ENCODE results near the gene CTDP1. TPM values are rescaled to one million over a fixed set of nuclear protein-coding genes. Genes with fewer than 3 reads are reported as not detected.

CTDP1 gene
- total RNA-seq, 4 donors from 2014 or later = 16.7 to 25.3 (median 21.6) TPM

DNA sequence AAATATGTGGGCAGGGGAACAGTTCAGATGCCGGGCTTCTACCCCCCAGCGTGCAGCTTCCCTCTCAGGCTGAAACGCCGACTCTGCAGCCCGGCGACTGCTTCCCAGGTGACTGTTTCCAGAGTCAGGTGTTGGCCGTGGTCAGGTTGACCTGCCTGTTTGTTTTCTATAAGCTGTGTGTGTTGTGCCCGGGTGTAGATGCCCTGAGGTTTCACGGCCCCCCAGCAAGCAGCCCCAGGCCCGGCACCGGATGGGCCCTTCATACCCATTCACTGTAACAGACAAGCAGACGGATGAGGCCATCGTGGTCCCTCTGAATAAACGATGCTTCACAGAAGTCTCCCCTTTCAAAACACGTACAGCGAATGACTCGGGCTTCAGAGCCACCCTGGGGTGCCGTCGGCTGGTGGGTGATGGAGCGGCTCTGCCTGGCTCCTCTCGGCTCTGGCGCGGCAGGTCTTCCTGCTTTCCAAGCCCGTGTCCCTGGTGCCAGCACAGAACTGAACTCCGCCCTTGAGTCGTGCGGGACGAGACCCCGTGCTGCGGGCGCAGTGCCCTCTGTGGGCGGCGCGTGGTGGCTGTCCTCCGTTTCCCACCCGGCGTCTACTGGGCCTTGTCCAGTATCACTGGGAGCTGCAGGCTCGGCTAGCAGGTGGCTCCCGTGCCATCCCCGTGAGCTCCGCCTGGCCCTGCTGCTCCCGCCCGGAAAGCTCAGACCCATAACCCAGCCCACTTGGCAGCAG lies 103.1 kb downstream of the CTDP1 start:
- H3K4me3 ChIP-seq = no peak overlapping the region
- TF ChIP-seq POLR2AphosphoS5 (IDR thresholded peaks at IDR 0.05) (no peak), POLR2A (IDR thresholded peaks at IDR 0.05) (no peak), EP300 (IDR thresholded peaks at IDR 0.05) (no peak)
- TF ChIP-seq, protein P1, sequence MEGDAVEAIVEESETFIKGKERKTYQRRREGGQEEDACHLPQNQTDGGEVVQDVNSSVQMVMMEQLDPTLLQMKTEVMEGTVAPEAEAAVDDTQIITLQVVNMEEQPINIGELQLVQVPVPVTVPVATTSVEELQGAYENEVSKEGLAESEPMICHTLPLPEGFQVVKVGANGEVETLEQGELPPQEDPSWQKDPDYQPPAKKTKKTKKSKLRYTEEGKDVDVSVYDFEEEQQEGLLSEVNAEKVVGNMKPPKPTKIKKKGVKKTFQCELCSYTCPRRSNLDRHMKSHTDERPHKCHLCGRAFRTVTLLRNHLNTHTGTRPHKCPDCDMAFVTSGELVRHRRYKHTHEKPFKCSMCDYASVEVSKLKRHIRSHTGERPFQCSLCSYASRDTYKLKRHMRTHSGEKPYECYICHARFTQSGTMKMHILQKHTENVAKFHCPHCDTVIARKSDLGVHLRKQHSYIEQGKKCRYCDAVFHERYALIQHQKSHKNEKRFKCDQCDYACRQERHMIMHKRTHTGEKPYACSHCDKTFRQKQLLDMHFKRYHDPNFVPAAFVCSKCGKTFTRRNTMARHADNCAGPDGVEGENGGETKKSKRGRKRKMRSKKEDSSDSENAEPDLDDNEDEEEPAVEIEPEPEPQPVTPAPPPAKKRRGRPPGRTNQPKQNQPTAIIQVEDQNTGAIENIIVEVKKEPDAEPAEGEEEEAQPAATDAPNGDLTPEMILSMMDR (IDR thresholded peaks at IDR 0.05) = no peak
- 93 to 100% methylated on average over 3 to 5 of the region's 43 CpGs for WGBS, 2 donors (ENCODE audit: low coverage in 1 of 2)
- peaks cover 83% of the 10 kb centered on the region for H3K27me3 ChIP-seq
- H3K36me3 ChIP-seq = no peaks in the 10 kb centered on the region
- no peak for ATAC-seq
- H3K27ac ChIP-seq = no peak overlapping the region
- H3K9me3 ChIP-seq = no peaks in the 10 kb centered on the region
- H3K4me1 ChIP-seq = peaks cover 0 to 6% (median 1%) of the 10 kb centered on the region in 3 donors

DNA sequence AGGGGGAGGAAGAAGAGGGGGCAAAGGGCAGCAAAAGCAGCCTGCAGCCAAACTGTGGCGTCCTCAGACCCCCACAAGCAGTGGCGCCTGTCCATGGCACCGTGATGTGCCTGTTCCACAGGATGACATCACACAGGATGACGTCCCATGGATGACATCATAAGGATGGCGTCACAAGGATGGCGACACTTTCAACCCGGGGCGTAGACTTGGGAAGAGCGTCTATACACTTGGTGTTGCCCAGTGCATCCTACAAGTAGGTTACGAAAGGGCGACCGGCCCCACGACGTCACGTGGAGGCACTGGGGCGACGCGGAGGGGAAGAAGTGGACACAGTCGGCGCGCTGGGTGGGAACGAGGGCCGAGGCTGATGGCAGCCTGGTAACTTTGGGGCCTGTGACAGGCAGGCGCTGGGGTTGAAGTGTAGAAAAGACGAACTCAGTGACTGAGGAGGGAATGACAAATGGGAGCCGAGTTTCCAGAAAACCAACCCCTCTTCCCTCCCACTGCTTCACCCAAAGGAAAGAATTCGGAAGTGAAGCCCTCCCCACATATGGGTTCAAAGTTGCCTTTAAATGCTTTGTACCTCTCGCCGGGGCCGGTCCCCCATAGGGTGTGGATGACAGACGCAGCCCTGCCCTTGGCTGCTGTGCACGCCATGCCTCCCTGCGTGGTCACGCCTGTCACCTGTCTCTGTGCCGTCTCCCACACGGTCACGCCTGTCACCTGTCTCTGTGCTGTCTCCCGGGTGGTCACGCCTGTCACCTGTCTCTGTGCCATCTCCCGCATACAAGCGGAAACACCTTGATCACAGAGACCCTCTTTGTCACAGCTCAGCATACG lies 104.7 kb downstream of the CTDP1 start:
- H3K9me3 ChIP-seq = no peaks in the 10 kb centered on the region
- H3K27ac ChIP-seq = no peak overlapping the region
- peaks cover 0 to 15% (median 7%) of the 10 kb centered on the region in 3 donors for H3K4me1 ChIP-seq
- H3K27me3 ChIP-seq = peaks cover 88% of the 10 kb centered on the region
- H3K36me3 ChIP-seq = no peaks in the 10 kb centered on the region
- no peak for ATAC-seq
- WGBS, 2 donors (ENCODE audit: low coverage in 1 of 2) = 78 to 83% methylated on average over 8 to 25 of the region's 42 CpGs
- no peak overlapping the region for H3K4me3 ChIP-seq
- TF ChIP-seq EP300 (IDR thresholded peaks at IDR 0.05) = no peak

DNA sequence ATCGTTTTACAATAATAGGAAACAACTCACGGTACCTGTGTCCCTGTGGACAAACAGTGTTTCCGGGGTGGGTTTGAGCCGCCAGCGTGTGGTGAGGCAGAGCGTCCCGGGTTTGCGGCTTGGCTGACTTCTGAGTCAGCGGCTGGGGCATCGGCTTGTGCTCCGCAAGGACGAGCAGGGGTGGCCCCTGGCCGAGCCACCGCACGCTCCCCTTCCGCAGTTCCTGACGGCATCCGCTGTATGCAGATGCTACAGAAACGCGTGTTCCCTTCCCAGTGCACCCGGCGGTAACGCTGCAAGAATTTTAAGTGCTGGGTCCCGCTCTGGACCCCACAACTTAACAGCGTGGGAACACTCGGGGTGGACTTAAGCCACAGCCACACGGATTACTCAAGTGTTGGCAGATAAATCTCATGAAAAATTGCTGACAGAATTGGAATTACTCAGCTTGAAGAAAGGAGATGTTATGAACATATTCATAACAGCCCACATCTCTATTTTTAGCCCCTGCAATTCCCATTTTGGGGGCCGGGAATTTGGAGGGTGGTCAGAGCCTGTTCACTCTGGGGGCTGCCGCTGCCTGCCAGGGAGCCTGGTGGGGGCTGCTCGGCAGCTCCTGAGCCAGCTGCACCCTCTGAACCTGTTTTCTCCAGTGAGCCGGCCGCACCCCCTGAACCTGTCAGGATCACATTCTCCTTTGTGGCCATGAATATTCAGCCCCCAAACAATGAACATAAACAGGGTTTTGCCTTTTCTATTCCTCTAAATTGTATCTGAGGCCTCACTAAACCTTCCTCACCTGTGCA lies 105.6 kb downstream of the CTDP1 start:
- Histone ChIP-seq H3K36me3 (no peaks in the 10 kb centered on the region), H3K27ac (no peak overlapping the region), H3K9me3 (no peaks in the 10 kb centered on the region), H3K4me3 (no peak overlapping the region), H3K4me1 (peaks cover 0 to 15% (median 7%) of the 10 kb centered on the region in 3 donors), H3K27me3 (peaks cover 91% of the 10 kb centered on the region)
- no peak for ATAC-seq
- 33 to 43% methylated on average over 6 to 30 of the region's 32 CpGs for WGBS, 2 donors (ENCODE audit: low coverage in 1 of 2)
- TF ChIP-seq EP300 (IDR thresholded peaks at IDR 0.05) = no peak
- TF ChIP-seq POLR2AphosphoS5 (IDR thresholded peaks at IDR 0.05) = no peak
- TF ChIP-seq, protein P1 (IDR thresholded peaks at IDR 0.05) = no peak
- TF ChIP-seq POLR2A (IDR thresholded peaks at IDR 0.05) = no peak

DNA sequence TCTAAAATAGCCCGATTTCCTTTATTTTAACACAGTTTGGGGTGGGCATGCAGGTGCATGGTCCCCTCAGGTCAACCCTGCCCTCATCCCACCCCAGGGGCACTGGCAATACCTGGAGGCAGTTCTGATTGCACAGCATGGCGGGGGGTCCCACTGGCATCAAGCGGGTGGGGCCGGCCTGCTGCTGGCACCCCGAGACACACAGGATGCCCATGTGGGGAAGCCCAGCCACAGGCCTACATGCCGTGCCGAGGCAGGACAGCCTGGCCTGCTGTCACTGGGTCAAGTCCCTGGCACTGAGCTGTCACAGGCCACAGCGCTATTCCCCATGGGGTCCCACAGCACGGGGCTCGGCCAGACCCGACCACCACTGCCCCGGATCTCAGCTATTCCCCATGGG lies 106.2 kb downstream of the CTDP1 start:
- TF ChIP-seq, protein P1 (IDR thresholded peaks at IDR 0.05) = no peak
- TF ChIP-seq POLR2AphosphoS5 (IDR thresholded peaks at IDR 0.05) (no peak), POLR2A (IDR thresholded peaks at IDR 0.05) (no peak), EP300 (IDR thresholded peaks at IDR 0.05) (no peak)
- Histone ChIP-seq H3K27ac (no peak overlapping the region), H3K27me3 (peaks cover 94% of the 10 kb centered on the region), H3K9me3 (no peaks in the 10 kb centered on the region), H3K4me3 (no peak overlapping the region), H3K36me3 (no peaks in the 10 kb centered on the region), H3K4me1 (peaks cover 0 to 15% (median 7%) of the 10 kb centered on the region in 3 donors)
- ATAC-seq = no peak
- 75 to 88% methylated on average over 1 of the region's 12 CpGs for WGBS, 2 donors (ENCODE audit: low coverage in 1 of 2)

DNA sequence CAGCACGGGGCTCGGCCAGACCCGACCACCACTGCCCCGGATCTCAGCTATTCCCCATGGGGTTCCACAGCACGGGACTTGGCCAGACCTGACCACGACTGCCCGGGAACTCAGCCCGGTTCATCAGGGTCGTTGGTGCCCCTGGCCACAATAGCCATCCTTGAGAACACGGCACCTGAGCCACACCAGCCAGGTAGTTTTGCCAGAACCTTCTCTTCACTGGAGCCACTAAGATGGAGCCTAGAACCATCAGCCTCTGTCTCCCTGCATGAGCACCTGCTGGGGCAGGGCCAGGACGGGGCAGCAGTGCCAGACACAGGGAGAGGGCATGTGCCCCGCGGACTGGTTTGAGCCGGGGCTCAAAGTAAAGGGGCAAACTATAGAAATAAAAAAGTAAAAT lies 106.7 kb downstream of the CTDP1 start:
- no peak overlapping the region for H3K4me3 ChIP-seq
- H3K27me3 ChIP-seq = peaks cover 94% of the 10 kb centered on the region
- 96% methylated on average over 4 of the region's 14 CpGs; no CpG with 5 or more reads in 1 of the 2 donors for WGBS, 2 donors (ENCODE audit: low coverage in 1 of 2)
- no peaks in the 10 kb centered on the region for H3K36me3 ChIP-seq
- H3K27ac ChIP-seq = no peak overlapping the region
- no peaks in the 10 kb centered on the region for H3K9me3 ChIP-seq
- no peak for ATAC-seq
- TF ChIP-seq POLR2A (IDR thresholded peaks at IDR 0.05) (no peak), EP300 (IDR thresholded peaks at IDR 0.05) (no peak), POLR2AphosphoS5 (IDR thresholded peaks at IDR 0.05) (no peak)
- TF ChIP-seq, protein P1 (IDR thresholded peaks at IDR 0.05) = no peak
- peaks cover 0 to 15% (median 7%) of the 10 kb centered on the region in 3 donors for H3K4me1 ChIP-seq

Measured in gastroesophageal sphincter (tissue), 4 donors.